C4-2B (cell line): ENCODE measurements around the gene DRC3.

Experiments used
- CTCF ChIP-seq: fragments of 450-650 bp; conservative IDR thresholded peaks from 2 replicates; pipeline ENCODE4 v1.5.1; 2017; ENCODE audit warnings: mild to moderate bottlenecking
- ZFX ChIP-seq: fragments of 450-650 bp; IDR thresholded peaks from 2 replicates; pipeline ENCODE4 v1.6.1; 2017

GRCh38 chr17:18035704-18036103 lies 63.0 kb downstream of the DRC3 start:
- TF ChIP-seq CTCF, result no peak
- TF ChIP-seq ZFX, result no peak
